B cell (primary cell): ENCODE results near the gene GAST. TPM values are rescaled to one million over a fixed set of nuclear protein-coding genes. Genes with fewer than 3 reads are reported as not detected.

Source experiments
- ATAC-seq: fragments of 200-7000 bp; cut with Tn5 transposase; one replicate; pipeline ENCODE4 v1.10.0; 2021; ENCODE audit warnings: low read depth, mild to moderate bottlenecking, moderate number of reproducible peaks, moderate library complexity
- CTCF ChIA-PET: fragments of 350-600 bp; sonication (Branson Sonifier 250); formaldehyde crosslinking; loops from one replicate; lab custom pipeline; 2021; ENCODE audit warnings: antibody characterized with exemption, inconsistent platforms; lab: Charles Lee
- POLR2A ChIA-PET: fragments of 350-600 bp; sonication (Branson Sonifier 250); formaldehyde crosslinking; loops from one replicate; lab custom pipeline; 2021; ENCODE audit warnings: antibody characterized with exemption; lab: Charles Lee
- DNase-seq: peaks from one replicate; pipeline ENCODE4 v3.0.0; 2013
- H2AFZ ChIP-seq: 2 replicates; pipeline ENCODE4 v1.6.1; 2012; ENCODE audit warnings: mild to moderate bottlenecking, low read depth, low read length; ENCODE audit not compliant: insufficient read depth, poor library complexity, severe bottlenecking
- H3K27ac ChIP-seq, 2 donors: 1 replicate in 1 of 2; 2 replicates in 1 of 2; pipeline ENCODE4 v1.5.1; 2012 to 2013; ENCODE audit warnings: low read length in 2 of 2, mild to moderate bottlenecking in 2 of 2, moderate library complexity in 1 of 2
- H3K27me3 ChIP-seq, 4 experiments: fragments of 200-600 bp in 1 of 4; sonication (generic) in 1 of 4; replicated peaks in 1 of 4; 1 replicate in 2 of 4; 2 replicates in 2 of 4; pipeline versions ENCODE4 v1.6.1 to v1.7.0; 2013 to 2016; ENCODE audit warnings: low read length in 3 of 4, mild to moderate bottlenecking in 2 of 4, mixed read lengths in 1 of 4, moderate library complexity in 1 of 4; ENCODE audit not compliant: insufficient read depth in 4 of 4, control insufficient read depth in 3 of 4; ENCODE audit errors: control extremely low read depth in 1 of 4
- H3K36me3 ChIP-seq, 2 experiments: replicated peaks in 1 of 2; 1 replicate in 1 of 2; 2 replicates in 1 of 2; pipeline versions ENCODE4 v1.6.1 to v1.7.1; 2013; ENCODE audit warnings: low read length in 1 of 2; ENCODE audit not compliant: insufficient read depth in 2 of 2, control insufficient read depth in 1 of 2; ENCODE audit errors: control extremely low read depth in 1 of 2, extremely low read depth in 1 of 2
- H3K4me1 ChIP-seq, 2 donors: fragments of 200-600 bp in 1 of 2; sonication (generic) in 1 of 2; 1 replicate in 1 of 2; 2 replicates in 1 of 2; pipeline versions ENCODE4 v1.5.1 to v1.6.1; 2013 to 2017; ENCODE audit warnings: low read length in 2 of 2; ENCODE audit not compliant: control insufficient read depth in 2 of 2, insufficient read depth in 2 of 2
- H3K4me2 ChIP-seq: replicated peaks from 2 replicates; pipeline ENCODE3; 2012; ENCODE audit warnings: mild to moderate bottlenecking, low read depth, low read length; ENCODE audit not compliant: poor library complexity, severe bottlenecking
- H3K4me3 ChIP-seq, 5 experiments: fragments of 200-600 bp in 1 of 5; sonication (generic) in 1 of 5; 1 replicate in 3 of 5; 2 replicates in 2 of 5; pipeline versions ENCODE4 v1.5.1 to v1.7.0; 2011 to 2016; ENCODE audit warnings: low read length in 4 of 5, mild to moderate bottlenecking in 4 of 5, low read depth in 2 of 5, control low read depth in 1 of 5, moderate library complexity in 1 of 5; ENCODE audit not compliant: insufficient read depth in 1 of 5; ENCODE audit errors: control extremely low read depth in 1 of 5, extremely low read depth in 1 of 5
- H3K79me2 ChIP-seq: fragments of 200-600 bp; sonication (generic); one replicate; pipeline ENCODE4 v1.6.0; 2016; ENCODE audit warnings: low read length; ENCODE audit not compliant: control insufficient read depth, insufficient read depth
- H3K9ac ChIP-seq: fragments of 200-600 bp; sonication (generic); 2 replicates; pipeline ENCODE4 v1.6.1; 2017; ENCODE audit warnings: mild to moderate bottlenecking, low read length, moderate library complexity
- H3K9me3 ChIP-seq, 3 donors: one replicate each; pipeline versions ENCODE4 v1.6.1 to v1.7.1; 2013; ENCODE audit warnings: low read length in 2 of 3; ENCODE audit not compliant: control insufficient read depth in 2 of 3, insufficient read depth in 1 of 3; ENCODE audit errors: control extremely low read depth in 1 of 3
- H4K20me1 ChIP-seq: 2 replicates; pipeline ENCODE4 v1.6.0; 2012; ENCODE audit warnings: mild to moderate bottlenecking, low read length; ENCODE audit not compliant: insufficient read depth, control insufficient read depth, poor library complexity, severe bottlenecking
- H3K27ac Mint-ChIP-seq: one replicate; pipeline ENCODE4 v1.8.0; 2021; ENCODE audit warnings: mixed read lengths
- H3K27me3 Mint-ChIP-seq: one replicate; pipeline ENCODE4 v1.8.0; 2021; ENCODE audit warnings: mixed read lengths
- H3K4me1 Mint-ChIP-seq: one replicate; pipeline ENCODE4 v1.8.0; 2021; ENCODE audit warnings: mixed read lengths
- H3K4me3 Mint-ChIP-seq: one replicate; pipeline ENCODE4 v1.8.0; 2021; ENCODE audit warnings: mixed read lengths
- H3K9me3 Mint-ChIP-seq: one replicate; pipeline ENCODE4 v1.8.0; 2022; ENCODE audit warnings: mixed read lengths; ENCODE audit not compliant: insufficient read depth
- CTCF ChIP-seq: fragments of 200-600 bp; IDR thresholded peaks from one replicate; pipeline ENCODE4 v1.8.0; 2022; ENCODE audit warnings: antibody characterized with exemption, mild to moderate bottlenecking
- EZH2 ChIP-seq: IDR thresholded peaks from 2 replicates; pipeline ENCODE4 v1.6.1; 2012; ENCODE audit warnings: borderline replicate concordance, low read depth, mild to moderate bottlenecking, moderate library complexity, low read length; ENCODE audit not compliant: insufficient read depth, poor library complexity, severe bottlenecking
- WGBS: methylation state at CpG from one replicate; pipeline ENCODE4 v1.1.5; 2013; ENCODE audit warnings: missing lambda C conversion rate; ENCODE audit not compliant: insufficient coverage; 5-methylcytosine and 5-hydroxymethylcytosine counted together
- intact Hi-C: fragments of 100-400 bp; cut with micrococcal nuclease; formaldehyde crosslinking; loops from one replicate; pipeline ENCODE4 v1.10.0; 2022
- polyA plus RNA-seq: library from polyadenylated mRNA; depleted of rRNA; stranded (reverse); fragments of >200 nt; gene quantifications from 2 replicates; pipeline ENCODE4 v1.2.3, GENCODE V29; 2012
- small RNA-seq: library from RNA; depleted of rRNA; stranded (forward); fragments of <200 nt; gene quantifications from one replicate; pipeline ENCODE3, GENCODE V24; 2012; ENCODE audit warnings: low replicate concordance, low read depth; ENCODE audit not compliant: insufficient read length
- total RNA-seq, 2 donors: library from RNA; stranded (reverse); fragments of 120-200 nt in 1 of 2; gene quantifications; 1 replicate in 1 of 2; 2 replicates in 1 of 2; pipeline versions ENCODE4 v1.2.3 to v1.2.4, GENCODE V29; 2013 to 2022

The GAST gene
- total and polyA plus RNA-seq, 2 donors (not counting 1 experiment from before 2014, with no cell fraction given), result not detected

GRCh38 chr17:41762841-41763240 lies 50.7 kb downstream of the GAST start:
- WGBS, result 97% methylated on average over 14 of the region's 16 CpGs
- Mint-ChIP-seq H3K4me3 (no peak overlapping the region), H3K27me3 (no peaks in the 10 kb centered on the region), H3K9me3 (no peaks in the 10 kb centered on the region), H3K4me1 (peaks cover 18% of the 10 kb centered on the region), H3K27ac (no peak overlapping the region)
- H3K27ac ChIP-seq, result no peak overlapping the region
- peaks cover 0 to 71% of the 10 kb centered on the region in 2 experiments for H3K36me3 ChIP-seq
- no peak overlapping the region for H3K4me3 ChIP-seq
- no peak overlapping the region for H3K4me2 ChIP-seq
- intact Hi-C loops, result no loop called here
- H3K9me3 ChIP-seq, result no peaks in the 10 kb centered on the region
- DNase-seq (no peak), ATAC-seq (no peak)
- ChIA-PET CTCF (interaction anchor here (1.0 kb wide), 1 partner anchor 22 kb away, joined by 3 read pairs; no protein-coding TSS in a partner anchor), POLR2A (no interaction called here)
- peaks cover 4 to 16% of the 10 kb centered on the region in 2 donors for H3K4me1 ChIP-seq
- TF ChIP-seq EZH2, result no peak
- no peak for TF ChIP-seq CTCF
- H3K79me2 ChIP-seq, result no peaks in the 10 kb centered on the region
- H4K20me1 ChIP-seq, result no peaks in the 10 kb centered on the region
- no peaks in the 10 kb centered on the region for H3K27me3 ChIP-seq
- no peak overlapping the region for H2AFZ ChIP-seq
- no peak overlapping the region for H3K9ac ChIP-seq

GRCh38 chr17:41763327-41763726 lies 51.2 kb downstream of the GAST start:
- H4K20me1 ChIP-seq, result no peaks in the 10 kb centered on the region
- DNase-seq, result no peak
- no peak overlapping the region for H3K9ac ChIP-seq
- no peaks in the 10 kb centered on the region for H3K27me3 ChIP-seq
- H3K27ac Mint-ChIP-seq, result no peak overlapping the region
- H3K36me3 ChIP-seq, result peaks cover 0 to 67% of the 10 kb centered on the region in 2 experiments
- no peak for ATAC-seq
- H3K4me2 ChIP-seq, result no peak overlapping the region
- no peak overlapping the region for H3K4me3 ChIP-seq
- no peaks in the 10 kb centered on the region for H3K9me3 ChIP-seq
- CTCF ChIA-PET, result no interaction called here
- TF ChIP-seq EZH2 (no peak), CTCF (no peak)
- no peak overlapping the region for H3K4me3 Mint-ChIP-seq
- H3K9me3 Mint-ChIP-seq, result no peaks in the 10 kb centered on the region
- no peak overlapping the region for H2AFZ ChIP-seq
- peaks cover 18% of the 10 kb centered on the region for H3K4me1 Mint-ChIP-seq
- peaks cover 4 to 16% of the 10 kb centered on the region in 2 donors for H3K4me1 ChIP-seq
- intact Hi-C loops, result no loop called here
- no peaks in the 10 kb centered on the region for H3K79me2 ChIP-seq
- no peaks in the 10 kb centered on the region for H3K27me3 Mint-ChIP-seq
- H3K27ac ChIP-seq, result no peak overlapping the region
- 96% methylated on average over 8 of the region's 8 CpGs for WGBS
- POLR2A ChIA-PET, result no interaction called here

Small RNA genes lying within 50 kb of the gene (small RNA-seq; reads per million reads assigned to genes)
- gene RN7SL399P (not detected), gene RNA5SP442 (not detected)

Other genes with a start within 250 kb of the GAST start
- gene KRT32, start 244.9 kb upstream of the GAST start, total RNA-seq, result not detected in 2 replicates
- gene KRT32, start 244.9 kb upstream of the GAST start, polyA plus RNA-seq, result not detected in 2 replicates
- not detected in 2 replicates for gene KRT35, start 231.2 kb upstream of the GAST start, total RNA-seq
- not detected in 2 replicates for gene KRT35, start 231.2 kb upstream of the GAST start, polyA plus RNA-seq
- gene KRT36, start 222.4 kb upstream of the GAST start, total RNA-seq, result not detected in 2 replicates
- not detected in 2 replicates for gene KRT36, start 222.4 kb upstream of the GAST start, polyA plus RNA-seq
- not detected in 2 replicates for gene KRT13, start 206.7 kb upstream of the GAST start, total RNA-seq
- not detected in 2 replicates for gene KRT13, start 206.7 kb upstream of the GAST start, polyA plus RNA-seq
- gene KRT15, start 193.4 kb upstream of the GAST start, total RNA-seq, result not detected in 2 replicates
- gene KRT15, start 193.4 kb upstream of the GAST start, polyA plus RNA-seq, result not detected in 2 replicates
- gene KRT19, start 184.0 kb upstream of the GAST start, total RNA-seq, result not detected in 2 replicates
- not detected in 2 replicates for gene KRT19, start 184.0 kb upstream of the GAST start, polyA plus RNA-seq
- gene KRT9, start 140.3 kb upstream of the GAST start, total RNA-seq, result not detected in 2 replicates
- gene KRT9, start 140.3 kb upstream of the GAST start, polyA plus RNA-seq, result not detected in 2 replicates
- not detected in 2 replicates for gene KRT14, start 125.4 kb upstream of the GAST start, total RNA-seq
- gene KRT14, start 125.4 kb upstream of the GAST start, polyA plus RNA-seq, result not detected in 2 replicates
- gene KRT16, start 99.6 kb upstream of the GAST start, total RNA-seq, result not detected in 2 replicates
- not detected in 2 replicates for gene KRT16, start 99.6 kb upstream of the GAST start, polyA plus RNA-seq
- not detected in 2 replicates for gene KRT17, start 87.8 kb upstream of the GAST start, total RNA-seq
- not detected in 2 replicates for gene KRT17, start 87.8 kb upstream of the GAST start, polyA plus RNA-seq
- gene EIF1, start 23.4 kb upstream of the GAST start, total RNA-seq, result 753 and 773 TPM in 2 replicates
- 2,045 and 2,985 TPM in 2 replicates for gene EIF1, start 23.4 kb upstream of the GAST start, polyA plus RNA-seq
- gene HAP1, start 22.3 kb downstream of the GAST start, total RNA-seq, result 0.15 and 0.37 TPM in 2 replicates
- gene HAP1, start 22.3 kb downstream of the GAST start, polyA plus RNA-seq, result 0.03 TPM in 2 replicates
- 56.1 and 63.3 TPM in 2 replicates for gene JUP, start 74.4 kb downstream of the GAST start, total RNA-seq
- gene JUP, start 74.4 kb downstream of the GAST start, polyA plus RNA-seq, result 42.6 and 62.9 TPM in 2 replicates
- 2.5 and 2.8 TPM in 2 replicates for gene P3H4, start 99.6 kb downstream of the GAST start, total RNA-seq
- gene P3H4, start 99.6 kb downstream of the GAST start, polyA plus RNA-seq, result 1.3 TPM in 2 replicates
- gene FKBP10, start 100.7 kb downstream of the GAST start, total RNA-seq, result 0.34 and 0.70 TPM in 2 replicates
- gene FKBP10, start 100.7 kb downstream of the GAST start, polyA plus RNA-seq, result 0.21 and 0.40 TPM in 2 replicates
- gene NT5C3B, start 123.9 kb downstream of the GAST start, total RNA-seq, result 46.5 and 49.6 TPM in 2 replicates
- gene NT5C3B, start 123.9 kb downstream of the GAST start, polyA plus RNA-seq, result 43.8 and 50.1 TPM in 2 replicates
- 0.12 and 0.15 TPM in 2 replicates for gene KLHL10, start 125.5 kb downstream of the GAST start, total RNA-seq
- gene KLHL10, start 125.5 kb downstream of the GAST start, polyA plus RNA-seq, result 0.37 TPM in 1 of 2 replicates, not detected in the other
- 18.7 and 18.8 TPM in 2 replicates for gene KLHL11, start 153.1 kb downstream of the GAST start, total RNA-seq
- gene KLHL11, start 153.1 kb downstream of the GAST start, polyA plus RNA-seq, result 4.2 and 5.5 TPM in 2 replicates
- gene ACLY, start 206.6 kb downstream of the GAST start, total RNA-seq, result 85.3 and 91.5 TPM in 2 replicates
- 33.3 and 40.2 TPM in 2 replicates for gene ACLY, start 206.6 kb downstream of the GAST start, polyA plus RNA-seq
- gene ODAD4, start 218.3 kb downstream of the GAST start, total RNA-seq, result 0.27 and 0.56 TPM in 2 replicates
- gene ODAD4, start 218.3 kb downstream of the GAST start, polyA plus RNA-seq, result not detected in 2 replicates